HG02973 (cell line): ENCODE measurements around the gene ACSBG1.

Source experiments
- ATAC-seq: cut with Tn5 transposase; IDR thresholded peaks from one replicate; pipeline ENCODE4 v1.9.1; 2021; ENCODE audit warnings: moderate library complexity; ENCODE audit not compliant: unreplicated experiment

ACSBG1 gene

DNA sequence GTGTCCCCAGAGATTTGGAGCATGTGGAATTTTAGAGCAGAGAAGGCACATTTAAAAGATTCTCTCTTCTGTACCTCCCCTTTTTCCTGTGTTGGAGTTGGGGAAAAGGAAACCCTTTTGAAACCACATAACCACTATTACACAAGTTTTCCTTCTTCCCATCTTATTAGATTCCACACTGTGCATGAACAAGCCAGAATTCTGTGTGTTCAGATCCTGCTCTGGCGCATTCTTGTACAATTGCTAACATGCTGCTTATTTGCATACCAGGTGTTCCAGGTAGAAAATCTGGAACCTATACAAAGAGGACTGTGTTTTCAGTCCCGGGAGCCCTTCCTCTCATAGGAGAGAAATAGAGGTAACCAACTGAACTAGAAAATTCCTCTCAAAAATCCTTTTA is 100.6 kb downstream of the ACSBG1 start:
- no peak for ATAC-seq

DNA sequence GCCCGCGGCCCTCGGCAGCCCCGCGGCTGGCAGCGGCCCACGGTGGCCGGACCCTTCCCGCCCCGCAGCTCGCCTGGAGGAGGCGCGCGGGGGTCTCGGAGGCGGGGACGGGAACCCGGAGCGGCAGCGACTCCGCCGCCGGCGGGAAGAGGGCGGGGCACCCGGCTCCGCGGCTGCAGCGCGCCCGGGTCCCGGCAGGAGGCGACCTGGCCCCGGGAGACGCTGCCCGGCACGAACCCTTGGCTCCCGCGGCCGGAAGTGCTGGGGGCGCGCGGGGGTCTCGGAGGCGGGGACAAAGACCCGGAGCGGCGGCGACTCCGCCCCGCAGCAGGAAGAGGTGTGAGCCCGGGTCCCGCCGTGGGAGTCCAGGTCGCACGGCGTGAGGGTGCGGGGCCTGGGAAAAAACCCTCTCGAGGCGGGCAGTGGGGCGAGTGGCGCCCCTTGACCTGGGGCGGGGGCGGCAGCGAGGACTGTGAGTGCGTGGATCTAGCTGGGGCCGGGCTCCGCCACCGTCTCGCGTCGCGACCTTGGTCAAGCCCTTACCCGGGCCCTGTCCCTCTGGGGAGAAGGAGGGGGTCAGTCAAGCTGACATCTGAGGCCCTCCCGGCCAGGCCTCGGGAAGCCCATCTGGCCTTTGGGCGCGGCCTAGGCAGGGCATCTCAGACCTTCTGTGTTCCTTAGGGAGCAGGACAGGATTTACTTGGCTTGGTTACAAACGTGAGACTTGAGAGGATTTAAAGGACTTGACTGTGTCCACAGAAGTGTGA is 102.9 kb downstream of the ACSBG1 start, which contains the start of gene CIB2:
Gene CIB2, minus strand, starts transcription at position 151 of the 767 bp plus-strand sequence. CDS start 230 bp downstream, outside the sequence.
- peak; percentile 81 for ATAC-seq

DNA sequence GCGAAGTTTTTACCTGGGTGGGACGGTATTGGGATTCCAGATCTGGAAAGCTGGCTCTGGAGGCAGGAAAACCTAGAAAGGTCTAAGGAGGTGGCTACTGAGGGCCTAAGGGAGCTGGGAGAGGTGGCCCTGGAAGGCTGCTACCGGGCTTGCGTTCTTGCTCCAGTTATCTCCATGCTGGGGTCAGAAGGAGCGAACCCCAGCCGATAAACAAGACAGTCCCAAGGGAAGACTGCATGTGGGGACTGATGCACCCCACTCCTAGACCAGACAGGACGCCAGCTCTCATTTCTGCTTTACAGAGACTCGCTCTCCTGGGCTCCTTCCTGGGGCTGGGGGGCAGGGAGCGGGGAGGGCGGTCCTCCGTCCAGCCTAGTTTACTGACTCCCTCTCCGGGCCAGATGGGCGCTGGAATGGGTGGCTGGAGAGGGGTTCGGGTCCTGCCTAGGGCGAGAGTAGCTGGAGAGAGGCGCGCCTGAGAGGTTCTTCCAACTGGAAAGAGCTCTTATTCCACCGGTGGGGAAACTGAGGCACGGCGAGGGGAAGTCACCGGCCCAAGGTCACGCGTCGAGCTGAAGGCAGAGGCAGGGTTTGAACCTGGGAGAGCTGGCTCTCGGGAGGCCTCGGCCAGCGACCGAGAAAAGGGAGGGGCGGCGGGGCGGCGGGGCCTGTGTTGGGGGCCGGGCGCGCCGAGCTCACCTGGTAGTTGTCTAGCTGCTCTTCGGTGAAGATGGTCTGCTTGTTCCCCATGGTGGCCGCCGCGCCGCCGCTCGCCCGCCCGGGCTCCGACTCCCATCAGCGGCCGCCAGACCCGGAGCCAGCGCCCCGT is 103.7 kb downstream of the ACSBG1 start:
- ATAC-seq: peak; percentile 16

DNA sequence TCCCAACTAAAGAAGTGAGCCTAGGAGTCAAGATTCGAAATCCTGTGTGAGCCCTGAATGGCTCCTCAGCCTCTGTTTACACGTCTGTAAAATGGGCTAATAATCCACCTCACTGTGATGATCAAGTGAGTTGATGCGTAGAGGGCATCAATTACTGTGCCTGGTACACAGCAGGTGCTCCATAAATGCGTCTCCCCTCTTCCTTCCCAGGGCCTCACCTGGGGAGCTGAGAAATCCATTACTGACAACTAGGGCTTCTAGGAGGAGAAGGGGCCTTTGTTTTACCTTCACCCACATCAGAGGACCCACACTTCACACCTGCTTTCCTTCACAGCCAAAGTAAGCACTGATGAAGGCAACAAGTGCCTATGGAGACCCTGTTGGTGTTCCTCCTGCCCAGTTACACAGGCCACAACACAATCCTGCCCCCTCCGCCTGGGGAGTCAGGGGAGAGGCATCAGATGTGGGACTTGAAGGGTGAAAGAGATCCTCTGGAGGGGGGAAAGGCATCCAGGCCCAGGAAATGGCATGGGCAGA is 104.5 kb downstream of the ACSBG1 start:
- no peak for ATAC-seq

DNA sequence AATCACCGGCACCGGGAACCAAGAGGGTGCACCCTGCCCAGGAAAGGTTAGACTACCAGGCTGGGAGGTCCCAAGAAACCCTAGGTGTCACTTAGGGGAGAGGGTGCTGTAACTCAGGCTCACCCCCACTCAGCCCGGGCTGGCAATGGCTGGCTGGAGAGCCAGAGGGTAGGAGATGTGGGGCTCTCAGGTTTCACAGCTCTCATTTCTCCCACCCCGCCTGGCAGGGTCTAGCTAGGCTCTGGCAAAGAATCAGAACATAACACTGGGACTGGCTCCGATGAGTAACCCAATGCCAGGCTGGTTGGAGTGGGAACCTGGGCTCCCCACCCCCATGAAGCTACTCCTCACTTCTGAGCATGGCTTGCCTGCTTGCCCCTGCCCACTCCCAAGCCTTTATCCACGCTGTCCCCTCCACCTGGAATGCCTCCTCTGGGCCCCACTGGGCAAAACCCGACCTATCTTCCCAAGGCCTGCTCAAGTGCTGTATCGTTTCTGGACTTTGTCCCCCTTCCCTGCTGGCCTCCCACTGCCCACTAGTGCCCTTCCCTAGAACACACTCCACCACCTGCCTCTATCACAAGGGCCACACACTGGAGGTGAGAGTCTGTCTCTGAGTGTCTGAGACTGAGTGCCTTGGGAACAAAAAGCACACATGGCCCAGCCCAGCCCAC is 105.2 kb downstream of the ACSBG1 start:
- no peak for ATAC-seq

DNA sequence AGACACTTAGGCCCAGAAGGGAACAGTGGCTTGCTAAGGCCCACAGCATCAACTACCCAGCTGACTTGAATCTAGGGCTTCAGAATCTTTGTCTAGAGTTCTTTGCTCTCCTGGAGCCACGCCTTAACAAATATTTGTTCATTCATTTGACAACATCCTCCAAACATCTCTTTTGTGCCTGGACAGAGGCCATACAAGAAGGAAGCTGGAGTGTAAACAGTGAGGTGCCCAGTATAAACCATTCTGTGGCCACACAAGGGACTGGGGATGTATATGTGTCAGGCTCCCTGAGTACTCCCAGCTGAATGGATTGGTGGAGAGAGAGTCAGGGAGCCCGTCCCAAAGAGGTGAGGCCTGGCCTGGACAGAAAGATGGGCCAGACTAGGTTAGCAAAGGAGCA is 106.5 kb downstream of the ACSBG1 start:
- no peak for ATAC-seq

DNA sequence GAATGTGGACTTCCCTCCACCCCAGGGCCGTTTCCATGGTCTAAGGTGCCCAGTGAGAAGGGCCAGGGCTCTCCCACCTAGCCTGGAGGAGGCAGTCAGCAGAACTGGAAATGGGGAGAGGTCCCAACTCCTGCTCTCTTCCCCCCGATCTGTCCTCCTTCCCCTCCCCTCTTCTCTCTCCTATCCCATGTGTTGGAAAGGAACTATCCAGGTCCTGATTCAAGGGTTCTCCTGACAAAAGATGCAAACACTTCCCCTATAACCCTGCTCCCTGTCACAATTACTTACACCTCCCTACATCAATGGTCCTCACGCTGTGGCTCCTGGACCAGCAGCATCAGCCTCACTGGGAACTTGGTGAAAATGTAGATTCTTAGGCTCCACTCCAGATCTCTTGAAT is 109.1 kb downstream of the ACSBG1 start:
- no peak for ATAC-seq

DNA sequence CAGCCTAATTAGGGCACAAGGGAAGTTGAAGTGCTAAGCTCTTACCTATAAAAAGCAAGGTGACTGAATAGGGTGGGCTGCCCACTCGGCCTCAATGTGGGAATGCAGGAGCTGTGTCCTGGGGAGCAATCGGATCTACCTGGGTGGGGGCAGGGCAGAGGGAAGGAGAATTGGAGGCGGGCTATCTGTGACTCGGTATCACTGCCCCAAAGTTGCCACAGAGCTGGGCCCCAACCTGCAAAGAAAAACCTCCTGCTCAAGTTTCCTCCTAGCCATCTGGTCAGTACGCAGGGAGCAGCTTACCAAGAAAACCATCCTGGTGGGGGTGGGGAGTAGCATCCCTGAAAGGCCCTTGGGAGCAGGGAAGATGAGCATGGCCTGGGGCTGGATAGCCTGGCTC is 113.8 kb downstream of the ACSBG1 start:
- no peak for ATAC-seq
